Stimulated activated CD4-positive, alpha-beta T cell treated with anti-CD3 and anti-CD28 coated beads, Interleukin-1b, Interleukin-23, amount 100 ng/mL, for 48 hours (primary cell): Measurements from ENCODE around the gene GDPGP1.
"Not testable (repeated sequence)": the region's sequence is repeated elsewhere in the genome, so short reads cannot be mapped to it uniquely, and the experiment has no call there.

Experiments
- DNase-seq: peaks from one replicate; pipeline ENCODE4 v3.0.0-alpha.2; 2020

GDPGP1 gene, protein sequence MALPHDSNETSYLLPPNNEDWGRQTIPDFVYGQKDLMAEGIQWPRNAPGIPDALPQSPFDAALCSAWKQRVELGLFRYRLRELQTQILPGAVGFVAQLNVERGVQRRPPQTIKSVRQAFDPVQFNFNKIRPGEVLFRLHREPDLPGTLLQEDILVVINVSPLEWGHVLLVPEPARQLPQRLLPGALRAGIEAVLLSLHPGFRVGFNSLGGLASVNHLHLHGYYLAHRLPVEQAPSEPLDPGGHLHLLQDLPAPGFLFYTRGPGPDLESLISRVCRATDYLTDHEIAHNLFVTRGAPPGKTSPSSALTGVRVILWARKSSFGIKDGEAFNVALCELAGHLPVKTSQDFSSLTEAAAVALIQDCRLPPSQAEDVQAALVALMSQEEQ

DNA sequence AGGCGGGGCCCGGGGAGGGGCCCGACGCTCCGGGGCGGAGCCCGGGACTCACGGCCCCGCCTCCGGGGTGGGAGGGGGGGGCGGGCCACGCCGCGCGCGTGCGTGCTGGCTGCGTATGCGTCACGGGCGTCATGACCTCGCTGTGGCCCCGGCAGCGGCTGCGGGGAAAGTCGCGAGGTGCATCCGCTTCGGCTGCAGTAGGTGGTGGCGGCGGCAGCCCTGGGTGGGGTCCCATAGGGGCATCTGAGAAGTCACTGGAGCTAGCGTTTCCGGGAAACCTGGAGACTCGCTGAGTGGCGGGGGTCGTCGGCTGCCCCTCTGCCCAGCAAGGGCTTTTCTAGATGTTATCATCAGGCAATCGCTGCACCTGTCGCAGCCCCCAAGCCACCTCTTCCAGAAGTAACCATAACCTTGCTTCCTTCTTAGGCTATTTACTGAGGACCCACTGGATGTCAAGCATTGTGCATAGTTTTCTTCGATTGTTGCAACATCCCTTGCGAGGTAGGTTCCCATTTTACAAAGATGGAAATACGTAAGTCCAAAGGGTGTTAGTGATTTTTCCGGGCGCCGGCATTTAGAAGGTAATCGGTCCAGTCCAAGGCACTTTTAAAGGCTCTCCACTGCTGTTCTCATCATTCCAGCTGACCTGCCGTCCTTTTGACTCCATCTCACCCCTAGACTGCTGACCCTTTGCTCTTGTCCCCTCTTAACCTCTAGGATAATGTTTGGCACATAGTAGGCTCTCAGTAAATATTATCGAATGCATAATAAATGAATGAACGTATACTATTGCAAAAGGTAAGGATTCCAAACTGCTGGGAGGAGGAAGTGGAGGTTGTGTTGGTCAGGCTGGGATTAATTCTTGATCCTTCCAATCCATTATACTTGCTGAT lies at the start of gene GDPGP1:
Gene GDPGP1 (plus strand): TSS at position 114 of the 893 bp plus-strand sequence. CDS start 6,700 bp downstream, outside the sequence.
- DNase-seq = no peak

DNA sequence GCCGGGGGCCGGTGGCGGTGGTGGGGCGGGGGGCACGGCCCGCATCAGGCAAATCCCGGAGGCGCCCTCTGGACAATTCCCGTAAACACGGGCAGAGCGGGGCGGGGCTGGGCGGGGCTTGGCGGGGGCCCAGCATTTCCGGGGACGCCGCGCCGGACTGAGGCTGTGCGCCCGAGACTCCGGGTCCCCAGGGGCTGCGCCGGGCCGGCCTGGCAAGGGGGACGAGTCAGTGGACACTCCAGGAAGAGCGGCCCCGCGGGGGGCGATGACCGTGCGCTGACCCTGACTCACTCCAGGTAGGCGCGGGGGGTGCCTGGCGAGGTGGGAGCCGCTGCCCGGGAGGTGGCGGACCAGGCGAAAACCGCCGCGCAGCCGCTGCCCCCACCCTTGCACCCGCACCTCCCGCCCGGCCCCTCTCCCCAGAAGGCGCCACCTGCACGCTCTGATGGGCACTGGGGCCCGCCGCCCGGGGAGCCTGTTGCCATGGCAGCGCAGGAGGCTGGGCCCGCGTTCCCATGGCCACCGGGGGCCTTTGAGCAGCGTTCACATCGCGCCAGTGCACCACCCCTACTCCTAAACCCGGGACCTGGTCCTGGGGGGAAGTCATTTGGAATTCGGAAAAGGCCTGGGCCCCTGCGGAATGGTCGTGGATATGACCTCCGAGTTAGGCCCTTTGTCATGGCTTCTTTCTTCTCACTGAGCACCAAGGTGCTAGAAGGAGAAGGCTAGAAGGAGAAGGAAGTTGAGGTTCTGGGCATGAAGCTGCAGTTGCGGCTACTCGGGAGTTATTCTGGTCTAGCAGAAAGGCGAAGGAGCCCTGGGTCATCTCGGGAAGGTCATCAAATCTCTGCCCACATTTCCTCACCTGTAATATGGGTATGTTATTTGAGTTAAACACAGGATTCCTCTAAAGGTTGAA lies 49.0 kb upstream of the GDPGP1 start:
- peak; percentile 42 for DNase-seq

DNA sequence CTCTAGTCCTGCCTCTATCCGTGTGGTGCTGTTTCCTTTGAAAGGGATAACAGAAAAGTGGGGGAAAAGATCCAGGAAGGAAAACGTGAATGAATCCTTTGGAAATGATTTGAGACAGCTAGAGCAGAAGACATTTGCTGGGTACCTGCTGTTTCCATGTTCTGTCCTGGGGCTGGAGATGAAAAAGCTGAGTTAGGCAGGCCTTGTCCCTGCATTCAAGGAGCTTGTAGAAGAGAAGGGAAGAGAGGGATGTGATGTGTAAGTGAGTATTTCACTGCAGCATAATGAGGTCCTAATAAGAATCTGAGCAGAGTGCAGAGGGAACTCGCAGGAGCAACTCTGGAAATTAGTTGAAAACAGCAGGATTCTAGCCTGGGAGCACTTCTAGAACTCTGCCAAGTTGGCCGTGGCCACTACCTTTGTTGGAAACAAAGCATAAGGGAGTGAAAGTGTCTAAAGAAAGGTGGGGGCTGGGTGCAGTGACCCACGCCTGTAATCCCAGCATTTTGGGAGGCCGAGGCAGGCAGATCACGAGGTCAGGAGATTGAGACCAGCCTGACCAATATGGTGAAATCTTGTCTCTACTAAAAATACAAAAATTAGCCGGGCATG lies 46.6 kb upstream of the GDPGP1 start:
- no peak for DNase-seq

DNA sequence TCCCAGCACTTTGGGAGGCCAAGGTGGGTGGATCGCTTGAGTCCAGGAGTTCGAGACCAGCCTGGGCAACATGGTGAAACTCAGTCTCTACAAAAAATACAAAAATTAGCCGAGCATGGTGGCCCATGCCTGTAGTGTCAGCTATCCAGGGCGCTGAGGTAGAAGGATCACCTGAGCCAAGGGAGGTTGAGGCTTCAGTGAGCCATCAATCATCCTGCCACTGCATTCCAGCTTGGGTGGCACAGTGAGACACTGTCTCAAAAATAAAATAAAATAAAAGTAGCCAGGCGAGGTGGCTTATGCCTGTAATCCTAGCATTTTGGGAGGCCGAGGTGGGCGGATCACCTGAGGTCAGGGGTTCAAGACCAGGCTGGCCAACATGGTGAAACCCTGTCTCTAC lies 45.9 kb upstream of the GDPGP1 start:
- DNase-seq = not testable (repeated sequence)

DNA sequence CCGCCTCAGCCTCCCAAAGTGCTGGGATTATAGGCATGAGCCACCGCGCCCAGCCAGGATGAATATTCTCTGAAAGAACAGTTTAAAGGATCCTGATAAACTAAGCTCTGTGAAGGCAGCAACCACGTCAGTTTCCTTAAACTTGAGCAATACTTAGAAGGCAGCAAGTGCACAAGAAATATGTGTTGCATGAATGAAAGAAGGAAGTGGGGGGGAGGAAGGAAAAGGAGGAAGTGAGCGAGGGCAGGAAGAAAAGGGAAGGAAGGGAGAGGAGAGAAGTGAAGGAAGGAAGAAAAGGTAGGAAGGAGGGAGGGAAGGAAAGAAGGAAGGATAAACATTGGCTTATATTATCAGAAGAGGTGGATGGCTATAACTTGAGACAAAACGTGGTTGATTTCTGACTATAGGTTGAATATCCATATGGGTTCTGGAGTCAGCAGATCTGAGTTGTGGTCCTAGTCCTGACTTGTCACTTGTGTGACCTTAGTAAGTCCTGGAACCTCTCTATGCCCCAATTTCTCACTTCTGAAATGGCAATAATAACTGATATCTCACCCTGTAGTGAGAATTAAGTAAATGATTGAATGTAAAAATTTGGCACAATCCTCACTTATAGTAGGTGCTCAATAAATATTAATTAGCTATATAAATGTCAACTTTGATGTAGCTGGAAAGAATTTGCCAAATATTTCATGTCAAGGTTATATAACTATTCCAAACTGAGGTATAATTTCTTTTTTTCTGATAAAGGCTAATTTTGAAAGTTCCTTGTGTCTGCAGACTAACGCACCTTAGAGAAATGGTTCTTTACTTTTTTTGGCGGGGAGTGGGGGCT lies 44.9 kb upstream of the GDPGP1 start:
- DNase-seq = no peak

DNA sequence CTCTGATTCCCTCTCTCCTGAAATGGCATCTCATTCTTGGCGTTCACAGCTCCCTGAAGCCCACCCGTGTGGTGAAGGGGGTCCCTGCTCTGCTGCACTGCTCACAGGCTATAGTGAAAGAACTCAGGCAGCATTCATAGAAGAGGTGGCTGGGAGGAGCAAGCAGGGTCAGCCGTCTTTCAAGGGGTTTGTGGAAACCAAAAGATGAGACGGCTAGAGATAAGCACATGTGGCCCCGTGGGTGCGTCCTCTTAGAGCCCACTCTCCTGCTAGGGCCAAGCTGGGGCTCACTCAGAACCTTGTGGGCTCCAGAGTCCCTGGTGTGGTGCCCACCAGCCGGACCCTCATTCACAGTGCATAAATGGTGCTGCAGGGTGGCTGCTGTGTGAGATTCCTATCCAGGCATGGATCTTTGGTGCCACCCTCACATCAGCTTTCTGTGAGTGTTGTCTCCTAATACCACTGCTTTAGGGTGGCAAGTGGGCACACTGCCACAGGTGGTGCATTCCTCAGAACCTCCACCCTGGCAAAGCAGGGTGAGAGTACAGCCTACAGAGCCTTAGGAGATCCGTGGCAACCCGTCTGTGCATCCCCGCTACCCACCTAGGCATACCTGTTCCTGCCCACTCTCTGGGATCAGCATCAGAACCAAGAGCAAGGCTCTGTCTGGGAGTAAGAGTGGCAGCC lies 44.1 kb upstream of the GDPGP1 start:
- DNase-seq = no peak

DNA sequence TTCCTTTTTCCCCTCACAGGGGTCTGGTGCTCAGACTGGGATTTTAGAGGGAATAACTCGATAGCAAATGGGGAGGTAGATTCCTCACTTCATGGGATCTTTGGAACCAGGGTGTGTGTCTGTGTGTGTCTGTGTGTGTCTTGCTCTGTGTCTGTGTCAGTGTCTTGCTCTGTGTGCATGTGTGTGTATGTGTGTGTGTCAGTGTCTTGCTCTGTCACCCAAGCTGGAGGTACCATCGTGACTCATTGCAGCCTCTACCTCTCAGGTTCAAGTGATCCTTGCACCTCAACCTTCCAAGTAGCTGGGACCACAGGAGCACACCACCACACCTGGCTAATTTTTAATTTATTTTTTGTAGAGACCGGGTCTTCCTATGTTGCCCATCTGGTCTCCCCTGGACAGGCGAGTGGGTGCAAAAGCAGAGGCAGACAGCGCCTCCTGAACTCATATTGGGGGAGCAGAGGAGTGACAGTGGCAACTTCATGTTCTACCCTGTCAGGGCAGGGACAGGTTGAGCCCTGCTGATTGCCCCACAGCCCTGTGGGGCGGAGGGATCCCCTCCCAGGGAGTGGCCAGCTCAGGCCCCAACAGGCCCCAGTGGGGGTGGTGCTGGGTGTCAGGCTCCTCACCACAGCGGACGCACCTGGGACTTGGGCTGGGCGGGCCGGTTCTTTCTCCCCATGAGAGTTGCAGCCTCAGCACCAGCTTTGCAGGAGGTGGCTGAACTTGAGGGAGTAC lies 43.2 kb upstream of the GDPGP1 start:
- no peak for DNase-seq

DNA sequence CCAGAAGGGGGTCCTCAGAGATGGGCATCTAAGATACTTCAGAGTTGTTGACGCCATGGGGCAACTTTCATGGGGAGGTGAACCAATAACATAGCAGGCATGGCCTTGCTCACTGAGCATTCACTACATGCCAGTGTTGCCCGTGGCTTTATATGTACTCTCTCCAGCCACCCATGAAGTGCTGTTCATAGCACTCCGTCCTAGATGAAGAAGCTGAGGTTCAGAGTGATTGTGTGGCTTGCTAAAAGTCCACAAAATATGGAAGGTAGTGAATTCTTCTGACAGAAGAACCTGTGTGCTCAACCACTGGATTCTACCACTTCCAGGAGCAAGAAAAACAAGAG lies 42.7 kb upstream of the GDPGP1 start:
- DNase-seq = no peak

DNA sequence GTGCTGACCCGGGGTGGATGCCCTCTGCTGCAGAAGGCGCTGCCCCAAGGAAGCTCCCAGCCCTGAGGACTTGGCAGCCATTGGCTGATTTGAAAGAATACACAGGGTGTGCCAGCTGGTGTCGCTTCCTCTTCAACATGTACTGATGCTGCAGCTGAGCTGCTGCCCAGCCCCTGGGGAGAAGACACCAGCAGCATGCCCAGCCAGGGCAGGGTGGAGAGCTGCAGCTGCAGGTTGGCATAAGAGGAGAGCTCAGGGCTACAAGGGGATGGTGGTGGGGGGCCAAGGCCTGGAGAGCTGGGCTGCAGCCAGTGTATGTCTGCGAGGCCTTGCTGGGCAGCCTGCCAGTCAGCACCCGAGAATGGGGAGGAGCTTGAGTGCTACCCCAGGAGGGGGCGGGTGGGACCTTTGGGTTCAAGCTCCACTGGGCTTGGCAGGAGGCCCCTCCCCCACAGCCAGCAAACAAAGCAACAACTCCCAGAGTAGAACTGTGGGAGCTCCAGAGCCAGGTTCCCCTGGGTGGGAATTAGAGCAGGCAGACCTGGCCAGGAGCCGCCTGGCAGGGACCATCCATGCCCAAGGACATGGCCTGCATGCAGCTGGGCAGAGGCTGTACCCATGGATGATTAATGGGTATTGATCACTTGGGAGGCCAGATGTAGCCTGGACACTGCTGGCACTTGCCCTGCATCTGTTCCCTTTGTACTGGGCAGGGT lies 42.1 kb upstream of the GDPGP1 start:
- DNase-seq = peak; percentile 19

DNA sequence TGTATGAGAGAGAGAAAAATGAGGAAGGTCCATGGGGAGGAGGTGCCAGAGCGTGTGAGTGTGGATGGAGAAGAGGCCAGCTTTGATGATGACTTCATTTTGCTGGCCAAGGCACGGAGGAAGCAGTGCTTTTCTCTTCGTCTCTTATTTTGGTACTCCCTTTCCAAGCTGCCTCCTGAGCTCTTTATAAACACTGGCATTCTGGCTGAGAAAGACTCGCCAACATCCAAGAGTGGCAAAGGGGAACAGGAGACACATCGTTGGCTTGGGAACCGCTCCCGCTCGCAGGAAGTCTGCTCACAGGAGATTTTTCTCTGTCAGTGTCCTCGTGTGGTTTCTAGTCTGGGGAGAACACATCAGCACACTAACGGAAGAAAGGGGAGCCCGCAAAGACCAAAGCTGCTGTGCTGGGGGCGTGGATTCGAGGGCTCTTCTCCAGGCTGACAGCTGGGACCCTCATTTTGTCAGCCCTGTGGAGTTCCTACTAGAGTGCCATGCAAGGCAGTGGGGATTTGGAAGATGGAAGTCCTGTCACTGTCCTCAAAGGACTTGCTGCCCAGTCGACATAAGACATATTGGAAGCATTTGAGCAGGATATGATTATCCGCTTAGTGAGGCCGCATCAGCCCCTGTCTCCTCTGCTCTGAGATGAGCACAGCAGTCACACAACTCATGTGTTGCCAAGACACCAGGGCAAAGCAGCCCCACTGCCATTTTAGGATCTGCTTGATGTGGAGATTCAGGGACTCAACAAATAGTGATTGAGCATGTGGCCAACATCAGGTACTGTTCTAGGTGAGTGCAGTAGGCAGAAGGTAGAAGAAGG lies 40.8 kb upstream of the GDPGP1 start:
- no peak for DNase-seq

DNA sequence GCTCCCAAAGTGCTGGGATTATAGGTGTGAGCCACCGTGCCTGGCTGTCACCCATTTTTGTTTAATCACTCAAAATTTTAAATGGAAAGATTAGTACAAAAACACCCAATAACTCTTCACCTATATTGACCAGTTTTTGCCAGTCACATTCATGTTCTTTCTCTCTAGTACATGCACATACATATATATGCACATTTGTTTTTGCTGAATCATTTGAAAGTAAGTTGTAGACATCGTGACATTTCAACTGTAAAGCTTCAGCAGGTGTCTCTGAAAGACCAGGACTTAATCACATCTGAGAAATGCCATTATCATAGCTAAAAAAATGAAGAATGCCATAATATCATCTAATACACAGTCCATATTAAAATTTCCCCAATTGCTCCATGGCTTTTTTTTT lies 39.4 kb upstream of the GDPGP1 start:
- no peak for DNase-seq

DNA sequence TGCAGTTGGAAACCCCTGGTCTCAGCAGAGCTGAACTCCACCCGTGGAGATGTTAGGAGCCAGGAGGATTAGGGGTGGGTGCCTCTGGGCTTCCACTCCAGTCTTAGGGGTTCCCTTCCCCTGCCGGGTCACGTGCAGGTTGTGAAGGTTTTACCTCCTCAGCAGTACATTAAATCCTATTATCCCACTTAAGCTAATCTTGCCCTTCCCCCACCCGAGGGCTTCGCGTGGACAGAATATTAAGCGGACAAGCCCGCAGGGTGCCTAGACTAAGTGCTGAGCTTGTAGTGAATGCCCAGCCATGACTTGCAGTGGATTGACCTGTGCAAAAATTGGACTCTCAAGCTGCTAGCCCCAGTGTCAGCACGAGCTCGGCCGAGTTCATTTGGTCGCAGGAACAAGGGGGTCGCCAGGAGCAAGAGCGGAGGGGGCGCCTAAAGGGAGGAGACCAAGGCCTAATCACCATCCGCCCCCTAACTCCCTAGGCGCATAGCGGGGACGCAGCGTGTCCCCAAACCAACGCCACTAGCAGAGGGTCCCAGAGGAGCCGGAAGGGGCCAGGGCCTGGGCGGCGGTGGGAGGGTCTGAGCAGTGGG lies 33.4 kb upstream of the GDPGP1 start:
- no peak for DNase-seq

DNA sequence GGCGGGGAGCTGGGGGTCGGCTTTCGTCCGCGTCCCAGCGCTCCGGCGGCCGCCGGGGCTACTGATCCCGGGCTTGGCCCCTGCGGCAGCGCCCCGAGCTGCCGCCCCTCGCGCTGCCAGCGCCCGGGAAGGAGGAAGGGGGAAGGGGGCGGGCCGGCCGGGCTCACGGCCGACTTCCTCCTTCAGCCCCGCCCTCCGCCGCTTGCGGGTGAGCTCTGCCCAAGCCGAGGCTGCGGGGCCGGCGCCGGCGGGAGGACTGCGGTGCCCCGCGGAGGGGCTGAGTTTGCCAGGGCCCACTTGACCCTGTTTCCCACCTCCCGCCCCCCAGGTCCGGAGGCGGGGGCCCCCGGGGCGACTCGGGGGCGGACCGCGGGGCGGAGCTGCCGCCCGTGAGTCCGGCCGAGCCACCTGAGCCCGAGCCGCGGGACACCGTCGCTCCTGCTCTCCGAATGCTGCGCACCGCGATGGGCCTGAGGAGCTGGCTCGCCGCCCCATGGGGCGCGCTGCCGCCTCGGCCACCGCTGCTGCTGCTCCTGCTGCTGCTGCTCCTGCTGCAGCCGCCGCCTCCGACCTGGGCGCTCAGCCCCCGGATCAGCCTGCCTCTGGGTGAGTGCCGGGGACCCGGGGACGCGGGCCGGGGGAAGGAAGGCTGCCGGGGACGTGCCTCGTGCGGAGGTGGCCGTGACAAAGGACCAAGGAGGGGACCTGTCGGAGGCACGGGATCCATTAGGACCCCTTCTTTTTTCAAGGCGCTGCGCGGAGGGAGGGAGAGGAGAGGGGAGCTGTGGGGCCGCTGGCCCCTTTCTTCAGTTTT lies 32.7 kb upstream of the GDPGP1 start, which contains the start of gene SEMA4B:
Gene SEMA4B (plus strand): TSS at position 201 of the 814 bp plus-strand sequence. CDS start 249 bp downstream, at position 450.
- peak; percentile 55 for DNase-seq

DNA sequence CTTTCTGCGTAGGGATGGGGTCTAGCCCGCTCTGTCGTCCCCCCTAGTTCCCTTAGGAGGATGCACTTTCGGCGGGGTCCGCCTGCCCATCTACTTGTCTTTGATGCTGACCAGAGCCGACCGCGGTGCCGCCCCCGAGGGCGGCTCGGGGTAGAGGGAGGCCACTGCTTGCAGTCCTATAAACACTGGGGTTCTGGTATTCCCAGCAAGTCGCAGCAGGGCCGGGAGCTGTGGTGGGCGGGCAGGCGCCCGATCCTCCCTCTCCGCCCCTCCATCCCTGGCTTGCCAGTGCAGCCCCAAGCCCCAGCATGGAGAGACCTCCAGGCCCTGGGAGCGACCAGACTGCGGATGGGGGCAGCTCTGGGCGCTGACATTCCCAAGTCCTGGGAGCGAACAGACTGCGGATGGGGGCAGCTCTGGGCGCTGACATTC lies 32.0 kb upstream of the GDPGP1 start:
- DNase-seq = no peak

DNA sequence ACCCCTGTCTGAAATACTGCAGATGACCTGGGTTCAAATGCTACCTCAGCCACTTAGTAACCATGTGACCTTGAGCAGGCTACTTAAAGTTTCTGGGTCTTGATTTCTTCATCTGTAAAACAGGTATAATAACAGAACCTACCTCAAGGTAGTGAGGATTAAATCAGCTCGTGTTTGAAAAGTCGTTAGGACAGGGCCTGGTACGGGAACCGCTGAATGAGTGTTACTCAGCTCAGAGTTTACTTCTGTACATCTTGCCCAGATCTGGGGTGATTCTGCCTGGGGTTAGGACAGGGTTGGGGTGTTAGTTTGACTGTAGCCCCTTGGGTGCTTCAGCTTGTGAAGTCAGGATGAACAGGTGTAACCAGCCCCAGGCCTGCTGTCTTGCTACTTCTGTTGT lies 31.1 kb upstream of the GDPGP1 start:
- DNase-seq = no peak

DNA sequence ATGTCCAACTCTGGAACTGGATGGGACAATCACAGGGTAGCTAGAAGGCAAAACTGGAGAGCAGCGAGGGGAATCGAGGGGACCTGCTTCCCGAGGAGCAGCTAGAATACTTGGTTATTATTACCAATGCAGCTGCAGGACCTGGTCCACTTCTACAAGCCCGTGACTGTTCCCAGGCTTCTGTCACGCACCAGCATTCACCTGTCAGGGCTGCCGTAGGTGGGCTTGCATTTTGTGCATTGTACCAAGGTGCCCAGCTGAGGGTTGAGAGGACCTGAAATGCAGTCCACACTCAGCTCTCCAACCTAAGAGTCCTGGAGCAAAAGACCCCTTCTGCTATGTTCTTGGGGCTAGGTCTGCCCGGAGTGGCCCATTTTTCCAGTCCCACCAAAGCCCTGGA lies 30.5 kb upstream of the GDPGP1 start:
- no peak for DNase-seq

DNA sequence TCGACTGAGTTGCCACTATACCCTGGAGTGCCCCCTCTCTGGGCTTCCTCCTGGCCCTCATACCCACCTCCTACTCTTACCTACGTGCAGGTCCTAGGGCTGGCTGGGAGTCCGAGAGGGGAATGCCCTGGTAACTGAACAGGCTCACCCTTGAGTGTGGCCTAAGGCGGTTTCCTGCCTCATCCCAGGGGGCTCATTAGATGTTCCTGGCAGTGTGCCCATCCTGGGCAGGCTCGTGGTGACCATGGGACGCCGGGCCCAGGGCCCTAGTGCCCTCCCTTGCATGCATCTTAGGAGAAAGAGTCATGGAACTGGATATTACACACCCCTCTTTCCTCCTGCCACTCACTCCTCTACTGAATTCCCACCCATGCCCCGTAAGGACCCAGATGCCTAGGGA lies 30.1 kb upstream of the GDPGP1 start:
- no peak for DNase-seq
